Stimulated activated CD8-positive, alpha-beta memory T cell treated with anti-CD3 and anti-CD28 coated beads, Interleukin-15, amount 100 ng/mL, for 4 hours (primary cell): ENCODE results near the gene ZNF70.
A peak's percentile ranks its signal among the peaks of the same experiment; 100 is the strongest.

ENCODE experiments used
- DNase-seq, 2 donors: peaks; one replicate each; pipeline ENCODE4 v3.0.0-alpha.2; 2020; ENCODE audit warnings: low read depth in 2 of 2

The ZNF70 gene

GRCh38 chr22:23750714-23751440 lies at the start of gene ZNF70:
Gene ZNF70 (minus strand): TSS chr22:23751112. CDS start chr22:23745140, 5,972 bp downstream.
- peak; percentile 63 to 73 for DNase-seq

GRCh38 chr22:23796461-23796860 lies 45.5 kb upstream of the ZNF70 start:
- no peak for DNase-seq

GRCh38 chr22:23793326-23793725 lies 42.4 kb upstream of the ZNF70 start:
- no peak for DNase-seq

GRCh38 chr22:23791738-23792645 lies 41.1 kb upstream of the ZNF70 start:
- DNase-seq, result no peak

- no peak for DNase-seq
Observed at GRCh38 chr22:23790819-23791737, 40.2 kb upstream of the ZNF70 start.

- no peak for DNase-seq
Observed at GRCh38 chr22:23789638-23790037, 38.7 kb upstream of the ZNF70 start.

GRCh38 chr22:23789121-23789520 lies 38.2 kb upstream of the ZNF70 start:
- DNase-seq, result no peak

GRCh38 chr22:23787910-23788309 lies 37.0 kb upstream of the ZNF70 start:
- no peak for DNase-seq

GRCh38 chr22:23787600-23787896 lies 36.6 kb upstream of the ZNF70 start:
- no peak for DNase-seq

GRCh38 chr22:23786752-23787599 lies 36.1 kb upstream of the ZNF70 start, which contains the start of gene SMARCB1:
Gene SMARCB1 (plus strand): TSS chr22:23786966. CDS start chr22:23787170, 204 bp downstream.
- peak; percentile 75 to 76 for DNase-seq

GRCh38 chr22:23786261-23786710 lies 35.4 kb upstream of the ZNF70 start:
- no peak for DNase-seq

- DNase-seq, result no peak
Observed at GRCh38 chr22:23784215-23784732, 33.4 kb upstream of the ZNF70 start.

GRCh38 chr22:23783265-23784150 lies 32.6 kb upstream of the ZNF70 start:
- DNase-seq, result no peak

GRCh38 chr22:23782703-23783102 lies 31.8 kb upstream of the ZNF70 start:
- DNase-seq, result no peak

- DNase-seq, result no peak
Observed at GRCh38 chr22:23782252-23782651, 31.3 kb upstream of the ZNF70 start.

- no peak for DNase-seq
Observed at GRCh38 chr22:23781511-23782183, 30.7 kb upstream of the ZNF70 start.

GRCh38 chr22:23781065-23781464 lies 30.2 kb upstream of the ZNF70 start:
- DNase-seq, result no peak

- no peak for DNase-seq
Observed at GRCh38 chr22:23780146-23780748, 29.3 kb upstream of the ZNF70 start.

GRCh38 chr22:23779731-23780130 lies 28.8 kb upstream of the ZNF70 start:
- no peak for DNase-seq
